Measurements from ENCODE around the gene SOSTDC1.

DNA sequence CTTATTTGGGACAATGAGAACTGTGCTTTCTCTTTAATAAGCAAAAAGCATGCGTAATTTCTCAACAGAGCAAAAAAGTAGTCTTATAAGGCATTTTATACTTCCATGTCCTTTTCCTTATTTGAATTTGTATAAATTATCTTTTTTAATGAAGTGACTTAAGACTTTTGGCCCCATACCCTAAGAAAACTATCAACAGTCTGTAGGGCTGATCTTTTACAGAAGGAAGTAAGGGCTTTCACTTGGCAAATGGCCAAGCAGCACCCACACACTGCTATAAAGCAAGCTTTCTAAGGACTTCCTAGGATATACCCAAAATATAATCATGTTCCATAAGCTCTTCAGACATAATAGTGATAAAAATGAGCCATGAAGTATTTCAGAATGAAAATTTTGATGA lies 47.6 kb downstream of the SOSTDC1 start:
- TF ChIP-seq, protein P1, sequence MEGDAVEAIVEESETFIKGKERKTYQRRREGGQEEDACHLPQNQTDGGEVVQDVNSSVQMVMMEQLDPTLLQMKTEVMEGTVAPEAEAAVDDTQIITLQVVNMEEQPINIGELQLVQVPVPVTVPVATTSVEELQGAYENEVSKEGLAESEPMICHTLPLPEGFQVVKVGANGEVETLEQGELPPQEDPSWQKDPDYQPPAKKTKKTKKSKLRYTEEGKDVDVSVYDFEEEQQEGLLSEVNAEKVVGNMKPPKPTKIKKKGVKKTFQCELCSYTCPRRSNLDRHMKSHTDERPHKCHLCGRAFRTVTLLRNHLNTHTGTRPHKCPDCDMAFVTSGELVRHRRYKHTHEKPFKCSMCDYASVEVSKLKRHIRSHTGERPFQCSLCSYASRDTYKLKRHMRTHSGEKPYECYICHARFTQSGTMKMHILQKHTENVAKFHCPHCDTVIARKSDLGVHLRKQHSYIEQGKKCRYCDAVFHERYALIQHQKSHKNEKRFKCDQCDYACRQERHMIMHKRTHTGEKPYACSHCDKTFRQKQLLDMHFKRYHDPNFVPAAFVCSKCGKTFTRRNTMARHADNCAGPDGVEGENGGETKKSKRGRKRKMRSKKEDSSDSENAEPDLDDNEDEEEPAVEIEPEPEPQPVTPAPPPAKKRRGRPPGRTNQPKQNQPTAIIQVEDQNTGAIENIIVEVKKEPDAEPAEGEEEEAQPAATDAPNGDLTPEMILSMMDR (conservative IDR thresholded peaks at IDR 0.05; ENCODE audit: low read length): no peak
- no peak for TF ChIP-seq EZH2phosphoT487 (IDR thresholded peaks at IDR 0.05; ENCODE audit: borderline replicate concordance)

Measured in Loucy (cell line).